ENCODE measurements around the gene INPP5D. TPM values are rescaled to one million over a fixed set of nuclear protein-coding genes. Genes with fewer than 3 reads are reported as not detected.

The INPP5D gene
- polyA plus RNA-seq, 1 donor (not counting 4 experiments of a cell fraction or from before 2014, with no cell fraction given) = 7.5 TPM

DNA sequence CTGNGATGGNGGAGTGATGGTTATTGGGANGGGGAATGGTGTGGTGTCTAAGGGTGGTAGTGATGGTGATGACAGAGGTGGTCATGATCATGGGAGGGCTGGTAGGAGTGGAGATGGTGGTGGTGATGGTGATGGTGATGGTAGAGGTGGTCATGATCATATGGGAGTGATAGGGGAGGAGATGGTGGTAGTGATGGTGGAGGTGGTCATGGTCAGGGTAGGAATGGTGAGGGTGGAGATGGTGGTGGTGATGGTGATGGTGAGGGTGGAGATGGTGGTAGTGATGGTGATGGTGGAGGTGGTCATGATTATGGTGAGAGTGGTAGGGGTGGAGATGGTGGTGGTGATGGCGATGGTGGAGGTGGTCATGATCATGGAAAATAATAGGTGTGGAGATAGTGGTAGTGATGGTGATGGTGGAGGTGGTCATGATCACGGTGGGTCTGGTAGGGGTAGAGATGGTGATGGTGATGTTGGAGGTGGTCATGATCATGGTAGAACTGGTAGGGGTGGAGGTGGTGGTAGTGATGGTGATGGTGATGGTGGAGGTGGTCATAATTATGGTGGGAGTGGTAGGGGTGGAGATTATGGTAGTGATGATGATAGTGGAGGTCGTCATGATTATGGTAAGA lies 83.7 kb downstream of the INPP5D start:
- Histone ChIP-seq H3K79me2 (ENCODE audit: control insufficient read depth, insufficient read depth, low read length) (peaks cover 48% of the 10 kb centered on the region), H3K9ac (ENCODE audit: control insufficient read depth, extremely low read depth, insufficient read depth, low read length) (no peak overlapping the region), H3K9me1 (ENCODE audit: control insufficient read depth, extremely low read depth, insufficient read depth, low read length) (no peaks in the 10 kb centered on the region), H3K4me2 (ENCODE audit: control insufficient read depth, extremely low read depth, insufficient read depth, low read depth, low read length) (no peak overlapping the region), H3K4me3 (ENCODE audit: control insufficient read depth in 2 of 3, extremely low read depth in 1 of 3, insufficient read depth in 2 of 3, low read depth in 1 of 3, low read length in 3 of 3) (no peak overlapping the region), H3K27ac (ENCODE audit: control insufficient read depth, insufficient read depth, low read length) (no peak overlapping the region), H3K36me3 (ENCODE audit: control insufficient read depth in 2 of 2, extremely low read depth in 1 of 2, insufficient read depth in 2 of 2, low read length in 2 of 2) (peaks cover 12 to 15% of the 10 kb centered on the region in 2 experiments), H2AFZ (ENCODE audit: control insufficient read depth, low read length) (no peak overlapping the region), H3K9me3 (ENCODE audit: control insufficient read depth, low read depth, low read length) (no peaks in the 10 kb centered on the region), H3K27me3 (ENCODE audit: control insufficient read depth, extremely low read depth, insufficient read depth, low read length) (no peaks in the 10 kb centered on the region), H4K20me1 (ENCODE audit: control insufficient read depth, extremely low read depth, insufficient read depth, low read length) (no peaks in the 10 kb centered on the region), H3K4me1 (ENCODE audit: control insufficient read depth, extremely low read depth, insufficient read depth, low read length) (peaks cover 27% of the 10 kb centered on the region)
- DNase-seq (ENCODE audit: low read depth, low spot score) = no peak
- dilution Hi-C loops (cut with MboI; ENCODE audit: extremely low pct_ligation_motif_present, low sequenced_read_pairs) = no loop called here
- no peak for FAIRE-seq
- TF ChIP-seq EZH2 (IDR thresholded peaks at IDR 0.05; ENCODE audit: low read length) (no peak), CTCF (optimal IDR thresholded peaks at IDR 0.05 in 1 of 3, IDR thresholded peaks at IDR 0.05 in 1 of 3, conservative IDR thresholded peaks at IDR 0.05 in 1 of 3; ENCODE audit: extremely low read depth in 1 of 3, insufficient read depth in 2 of 3, low read length in 3 of 3) (no peak)

DNA sequence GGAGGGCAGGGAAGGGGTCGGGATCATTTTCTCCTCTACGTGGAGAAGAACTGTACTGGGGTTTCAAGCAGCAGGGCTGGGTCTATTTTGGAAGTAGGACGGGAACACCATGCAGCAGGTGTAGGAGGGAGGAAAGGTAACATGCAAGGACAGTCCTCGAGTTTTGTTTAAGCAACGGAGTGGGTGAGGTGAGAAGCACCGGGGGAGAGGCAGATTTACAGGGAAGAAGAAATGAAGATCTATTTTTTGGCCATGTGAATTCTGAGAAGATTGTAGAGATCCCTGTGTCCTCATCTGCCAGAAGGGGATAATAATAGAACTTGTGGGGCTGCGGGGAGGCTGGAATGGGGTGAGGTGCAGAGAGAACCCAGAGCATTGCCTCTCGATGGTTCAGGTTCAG lies 85.6 kb downstream of the INPP5D start:
- Histone ChIP-seq H3K36me3 (ENCODE audit: control insufficient read depth in 2 of 2, extremely low read depth in 1 of 2, insufficient read depth in 2 of 2, low read length in 2 of 2) (peaks cover 14 to 15% of the 10 kb centered on the region in 2 experiments), H4K20me1 (ENCODE audit: control insufficient read depth, extremely low read depth, insufficient read depth, low read length) (no peaks in the 10 kb centered on the region), H2AFZ (ENCODE audit: control insufficient read depth, low read length) (no peak overlapping the region), H3K4me2 (ENCODE audit: control insufficient read depth, extremely low read depth, insufficient read depth, low read depth, low read length) (no peak overlapping the region), H3K79me2 (ENCODE audit: control insufficient read depth, insufficient read depth, low read length) (peaks cover 37% of the 10 kb centered on the region), H3K4me3 (ENCODE audit: control insufficient read depth in 2 of 3, extremely low read depth in 1 of 3, insufficient read depth in 2 of 3, low read depth in 1 of 3, low read length in 3 of 3) (no peak overlapping the region), H3K4me1 (ENCODE audit: control insufficient read depth, extremely low read depth, insufficient read depth, low read length) (peaks cover 8% of the 10 kb centered on the region), H3K9me1 (ENCODE audit: control insufficient read depth, extremely low read depth, insufficient read depth, low read length) (no peaks in the 10 kb centered on the region), H3K27ac (ENCODE audit: control insufficient read depth, insufficient read depth, low read length) (no peak overlapping the region), H3K9ac (ENCODE audit: control insufficient read depth, extremely low read depth, insufficient read depth, low read length) (no peak overlapping the region), H3K27me3 (ENCODE audit: control insufficient read depth, extremely low read depth, insufficient read depth, low read length) (no peaks in the 10 kb centered on the region), H3K9me3 (ENCODE audit: control insufficient read depth, low read depth, low read length) (no peaks in the 10 kb centered on the region)
- dilution Hi-C loops (cut with MboI; ENCODE audit: extremely low pct_ligation_motif_present, low sequenced_read_pairs) = no loop called here
- FAIRE-seq (no peak), DNase-seq (ENCODE audit: low read depth, low spot score) (no peak)
- TF ChIP-seq EZH2 (IDR thresholded peaks at IDR 0.05; ENCODE audit: low read length) (no peak), CTCF (optimal IDR thresholded peaks at IDR 0.05 in 1 of 3, IDR thresholded peaks at IDR 0.05 in 1 of 3, conservative IDR thresholded peaks at IDR 0.05 in 1 of 3; ENCODE audit: extremely low read depth in 1 of 3, insufficient read depth in 2 of 3, low read length in 3 of 3) (no peak)
